CD14-positive monocyte (primary cell): ENCODE data around the gene EXOC4. TPM values are rescaled to one million over a fixed set of nuclear protein-coding genes. Genes with fewer than 3 reads are reported as not detected.

Source experiments
- DNase-seq, 3 donors: peaks; one replicate each; pipeline ENCODE4 v3.0.0-alpha.2; 2011 to 2022
- H2AFZ ChIP-seq: 2 replicates; pipeline ENCODE4 v1.6.0; 2012; ENCODE audit warnings: mild to moderate bottlenecking, low read depth, low read length, inconsistent platforms; ENCODE audit not compliant: insufficient read depth, poor library complexity, severe bottlenecking
- H3K27ac ChIP-seq, 2 donors: 1 replicate in 1 of 2; 2 replicates in 1 of 2; pipeline ENCODE4 v1.5.1; 2012 to 2013; ENCODE audit warnings: low read length in 2 of 2, control low read depth in 1 of 2, inconsistent platforms in 1 of 2, low read depth in 1 of 2, mild to moderate bottlenecking in 1 of 2
- H3K27me3 ChIP-seq, 2 donors: one replicate each; pipeline versions ENCODE4 v1.6.0 to v1.6.1; 2011 to 2013; ENCODE audit warnings: low read length in 2 of 2; ENCODE audit not compliant: control insufficient read depth in 2 of 2, insufficient read depth in 2 of 2
- H3K36me3 ChIP-seq, 2 donors: replicated peaks in 1 of 2; 1 replicate in 1 of 2; 2 replicates in 1 of 2; pipeline versions ENCODE4 v1.5.1 to v1.6.1; 2012 to 2013; ENCODE audit warnings: low read length in 2 of 2, control low read depth in 1 of 2, inconsistent platforms in 1 of 2, mild to moderate bottlenecking in 1 of 2; ENCODE audit not compliant: insufficient read depth in 2 of 2, control insufficient read depth in 1 of 2
- H3K4me1 ChIP-seq, 2 donors: 1 replicate in 1 of 2; 2 replicates in 1 of 2; pipeline versions ENCODE4 v1.5.1 to v1.6.1; 2012 to 2013; ENCODE audit warnings: low read length in 2 of 2, control low read depth in 1 of 2, inconsistent platforms in 1 of 2, mild to moderate bottlenecking in 1 of 2, moderate library complexity in 1 of 2; ENCODE audit not compliant: insufficient read depth in 2 of 2, control insufficient read depth in 1 of 2
- H3K4me2 ChIP-seq: replicated peaks from 2 replicates; pipeline ENCODE3; 2012; ENCODE audit warnings: low read length, moderate library complexity, mild to moderate bottlenecking; ENCODE audit not compliant: poor library complexity, severe bottlenecking; ENCODE audit errors: extremely low read depth
- H3K4me3 ChIP-seq, 3 experiments: fragments of 200-600 bp in 1 of 3; sonication (generic) in 1 of 3; replicated peaks in 1 of 3; 1 replicate in 2 of 3; 2 replicates in 1 of 3; pipeline ENCODE4 v1.5.1; 2011 to 2013; ENCODE audit warnings: low read length in 3 of 3, mild to moderate bottlenecking in 3 of 3, control low read depth in 2 of 3, low read depth in 2 of 3, inconsistent platforms in 1 of 3, moderate library complexity in 1 of 3
- H3K79me2 ChIP-seq: 2 replicates; pipeline ENCODE4 v1.6.0; 2012; ENCODE audit warnings: mild to moderate bottlenecking, control low read depth, inconsistent platforms, low read length, moderate library complexity; ENCODE audit not compliant: insufficient read depth
- H3K9ac ChIP-seq: 2 replicates; pipeline ENCODE4 v1.6.0; 2017; ENCODE audit warnings: low read length, mild to moderate bottlenecking; ENCODE audit not compliant: insufficient read depth, poor library complexity, severe bottlenecking
- H3K9me3 ChIP-seq, 2 donors: replicated peaks in 1 of 2; 1 replicate in 1 of 2; 2 replicates in 1 of 2; pipeline versions ENCODE4 v1.5.1 to v1.6.1; 2012 to 2013; ENCODE audit warnings: low read length in 2 of 2, control low read depth in 1 of 2; ENCODE audit not compliant: control insufficient read depth in 1 of 2, insufficient read depth in 1 of 2
- H4K20me1 ChIP-seq: 2 replicates; pipeline ENCODE4 v1.6.0; 2012; ENCODE audit warnings: mild to moderate bottlenecking, low read length, control low read depth, moderate library complexity; ENCODE audit not compliant: insufficient read depth
- H3K27ac Mint-ChIP-seq, 7 donors: one replicate each; pipeline ENCODE4 v1.8.0; 2020; ENCODE audit warnings: mild to moderate bottlenecking in 7 of 7, mixed read lengths in 7 of 7, moderate library complexity in 6 of 7, inconsistent platforms in 2 of 7
- H3K27me3 Mint-ChIP-seq, 3 donors: one replicate each; pipeline ENCODE4 v1.8.0; 2021 to 2022; ENCODE audit warnings: low read depth in 3 of 3, mild to moderate bottlenecking in 3 of 3, mixed read lengths in 3 of 3, moderate library complexity in 3 of 3, inconsistent platforms in 1 of 3
- H3K36me3 Mint-ChIP-seq, 2 donors: one replicate each; pipeline ENCODE4 v1.8.0; 2020; ENCODE audit warnings: mixed read lengths in 2 of 2, inconsistent platforms in 1 of 2, mild to moderate bottlenecking in 1 of 2
- H3K4me1 Mint-ChIP-seq: one replicate; pipeline ENCODE4 v1.8.0; 2020; ENCODE audit warnings: mild to moderate bottlenecking, mixed read lengths
- H3K4me3 Mint-ChIP-seq, 2 donors: one replicate each; pipeline ENCODE4 v1.8.0; 2020; ENCODE audit warnings: mild to moderate bottlenecking in 2 of 2, mixed read lengths in 2 of 2, moderate library complexity in 1 of 2
- H3K9me3 Mint-ChIP-seq, 7 donors: one replicate each; pipeline ENCODE4 v1.8.0; 2020 to 2022; ENCODE audit warnings: mixed read lengths in 7 of 7, mild to moderate bottlenecking in 6 of 7, moderate library complexity in 6 of 7, inconsistent platforms in 2 of 7
- WGBS: methylation state at CpG from one replicate; pipeline ENCODE4 v1.1.5; 2013; ENCODE audit warnings: missing lambda C conversion rate; ENCODE audit not compliant: insufficient coverage; 5-methylcytosine and 5-hydroxymethylcytosine counted together
- intact Hi-C, 2 donors: fragments of 100-400 bp; cut with micrococcal nuclease; formaldehyde crosslinking; loops; one replicate each; pipeline versions ENCODE4 v1.15.0 to v1.15.1; 2023
- polyA plus RNA-seq, 3 donors: library from polyadenylated mRNA; depleted of rRNA in 1 of 3; unstranded in 2 of 3; stranded (reverse) in 1 of 3; fragments of 300-500 nt in 2 of 3; fragments of >200 nt in 1 of 3; fragmentation: Illumina TruSeq in 2 of 3; gene quantifications; 1 replicate in 2 of 3; 2 replicates in 1 of 3; pipeline ENCODE4 v1.2.3, GENCODE V29; 2012 to 2021
- TF ChIP-seq, protein P1 (sequence below): fragments of 200-600 bp; IDR thresholded peaks from one replicate; pipeline ENCODE4 v1.8.0; 2022; ENCODE audit warnings: antibody characterized with exemption, mild to moderate bottlenecking

EXOC4 gene
- polyA plus RNA-seq, 3 donors, result 20.6 to 22.3 (median 22.3) TPM

DNA sequence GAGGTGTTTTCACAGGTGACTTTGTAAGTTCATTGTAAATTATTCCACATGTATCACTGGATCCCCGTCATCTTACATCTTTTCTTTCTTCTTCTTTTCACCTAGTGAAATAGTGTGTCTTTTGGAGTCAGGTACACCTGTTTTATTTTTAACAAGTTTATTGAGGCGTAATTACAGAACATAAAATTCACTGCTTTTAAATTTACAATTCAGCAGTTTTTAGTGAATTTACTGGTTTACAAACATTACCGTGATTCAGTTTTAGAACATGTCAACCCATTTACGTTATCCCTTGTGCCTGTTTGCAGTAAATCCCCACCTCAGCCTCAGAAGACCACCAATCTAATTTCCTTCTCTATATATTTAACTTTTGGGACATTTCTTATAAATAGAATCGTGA, 256.9 kb downstream of the EXOC4 start:
- no peaks in the 10 kb centered on the region for H3K79me2 ChIP-seq
- no peak overlapping the region for H3K9ac ChIP-seq
- no peak overlapping the region for H3K4me3 ChIP-seq
- no peak overlapping the region for H3K27ac Mint-ChIP-seq
- intact Hi-C loops, result no loop called here
- TF ChIP-seq, protein P1, sequence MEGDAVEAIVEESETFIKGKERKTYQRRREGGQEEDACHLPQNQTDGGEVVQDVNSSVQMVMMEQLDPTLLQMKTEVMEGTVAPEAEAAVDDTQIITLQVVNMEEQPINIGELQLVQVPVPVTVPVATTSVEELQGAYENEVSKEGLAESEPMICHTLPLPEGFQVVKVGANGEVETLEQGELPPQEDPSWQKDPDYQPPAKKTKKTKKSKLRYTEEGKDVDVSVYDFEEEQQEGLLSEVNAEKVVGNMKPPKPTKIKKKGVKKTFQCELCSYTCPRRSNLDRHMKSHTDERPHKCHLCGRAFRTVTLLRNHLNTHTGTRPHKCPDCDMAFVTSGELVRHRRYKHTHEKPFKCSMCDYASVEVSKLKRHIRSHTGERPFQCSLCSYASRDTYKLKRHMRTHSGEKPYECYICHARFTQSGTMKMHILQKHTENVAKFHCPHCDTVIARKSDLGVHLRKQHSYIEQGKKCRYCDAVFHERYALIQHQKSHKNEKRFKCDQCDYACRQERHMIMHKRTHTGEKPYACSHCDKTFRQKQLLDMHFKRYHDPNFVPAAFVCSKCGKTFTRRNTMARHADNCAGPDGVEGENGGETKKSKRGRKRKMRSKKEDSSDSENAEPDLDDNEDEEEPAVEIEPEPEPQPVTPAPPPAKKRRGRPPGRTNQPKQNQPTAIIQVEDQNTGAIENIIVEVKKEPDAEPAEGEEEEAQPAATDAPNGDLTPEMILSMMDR, result no peak
- DNase-seq, result no peak
- H3K4me2 ChIP-seq, result no peak overlapping the region
- no peak overlapping the region for H2AFZ ChIP-seq
- peaks cover 0 to 4% (median 0%) of the 10 kb centered on the region in 7 donors for H3K9me3 Mint-ChIP-seq
- no peaks in the 10 kb centered on the region for H3K36me3 ChIP-seq
- WGBS, result no CpG with 5 or more reads among the region's 5 CpGs
- H3K9me3 ChIP-seq, result no peaks in the 10 kb centered on the region
- H3K36me3 Mint-ChIP-seq, result no peaks in the 10 kb centered on the region
- no peak overlapping the region for H3K27ac ChIP-seq
- no peaks in the 10 kb centered on the region for H3K27me3 ChIP-seq
- no peak overlapping the region for H3K4me3 Mint-ChIP-seq
- H3K27me3 Mint-ChIP-seq, result no peaks in the 10 kb centered on the region
- no peaks in the 10 kb centered on the region for H3K4me1 Mint-ChIP-seq
- no peaks in the 10 kb centered on the region for H4K20me1 ChIP-seq
- no peaks in the 10 kb centered on the region for H3K4me1 ChIP-seq

DNA sequence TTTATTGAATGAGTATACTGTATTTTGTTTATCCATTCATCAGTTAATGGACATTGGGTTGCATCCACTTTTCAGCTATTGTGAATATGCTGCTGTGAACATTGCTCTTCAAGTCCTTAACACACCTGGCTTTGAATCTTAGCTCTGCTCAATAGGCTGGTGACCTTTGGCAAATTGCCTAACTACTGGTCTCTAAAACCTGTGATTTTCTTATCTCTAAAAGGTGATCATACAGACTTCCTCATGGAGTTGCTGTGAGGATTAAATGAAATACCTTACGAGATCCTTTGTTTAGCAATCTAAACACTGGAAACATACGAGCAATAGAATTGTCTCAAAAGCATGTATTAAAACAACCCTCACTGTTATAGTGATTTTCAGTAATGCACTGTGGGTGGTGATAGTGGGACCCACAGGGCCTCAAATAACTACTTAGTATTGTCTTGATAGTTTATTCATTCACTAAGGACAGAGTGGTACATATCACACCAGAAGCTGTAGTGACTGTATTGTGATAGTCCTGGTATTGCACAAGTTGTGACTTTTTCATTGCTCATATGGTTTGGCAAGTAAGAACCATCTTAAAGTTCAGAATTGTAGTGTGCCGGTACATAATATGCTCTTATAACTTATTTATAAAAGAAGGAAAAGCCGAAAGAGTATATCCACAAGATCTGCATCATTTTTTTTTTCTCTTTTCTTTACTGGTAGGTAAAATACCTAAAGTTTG, 257.6 kb downstream of the EXOC4 start:
- H3K36me3 Mint-ChIP-seq, result no peaks in the 10 kb centered on the region
- H3K9me3 ChIP-seq, result no peaks in the 10 kb centered on the region
- WGBS, result no CpG with 5 or more reads among the region's 4 CpGs
- intact Hi-C loops, result no loop called here
- H4K20me1 ChIP-seq, result no peaks in the 10 kb centered on the region
- H3K4me2 ChIP-seq, result no peak overlapping the region
- H3K27me3 Mint-ChIP-seq, result no peaks in the 10 kb centered on the region
- H3K27me3 ChIP-seq, result no peaks in the 10 kb centered on the region
- no peak overlapping the region for H3K4me3 Mint-ChIP-seq
- H2AFZ ChIP-seq, result no peak overlapping the region
- H3K27ac Mint-ChIP-seq, result no peak overlapping the region
- no peaks in the 10 kb centered on the region for H3K4me1 ChIP-seq
- no peak overlapping the region for H3K9ac ChIP-seq
- H3K4me3 ChIP-seq, result no peak overlapping the region
- DNase-seq, result peak in 1 of 3 donors; percentile 3
- TF ChIP-seq, protein P1, result no peak
- H3K79me2 ChIP-seq, result no peaks in the 10 kb centered on the region
- no peaks in the 10 kb centered on the region for H3K4me1 Mint-ChIP-seq
- H3K9me3 Mint-ChIP-seq, result peaks cover 0 to 4% (median 0%) of the 10 kb centered on the region in 7 donors
- H3K36me3 ChIP-seq, result no peaks in the 10 kb centered on the region
- H3K27ac ChIP-seq, result no peak overlapping the region
